ENCODE data around the gene CPVL.

Gene CPVL

DNA sequence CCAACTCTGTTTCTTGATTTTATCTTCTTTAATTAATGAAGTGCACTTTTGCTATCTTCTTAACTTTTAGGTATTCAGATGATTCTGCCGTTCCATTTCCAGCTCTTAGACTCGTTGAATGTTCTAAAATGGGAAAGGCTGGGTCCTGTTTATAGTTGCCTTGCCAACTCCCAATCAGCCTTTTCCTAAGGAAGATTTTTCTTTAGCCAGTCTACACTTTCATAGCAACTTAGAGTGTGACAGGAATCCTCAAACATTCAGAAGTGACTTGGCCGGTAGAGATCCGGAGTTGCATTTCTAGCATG lies 165.2 kb downstream of the CPVL start:
- Mint-ChIP-seq H3K27ac (peak overlapping the region in 2 of 3 experiments; percentile 23 to 24), H3K4me3 (no peak overlapping the region), H3K36me3 (ENCODE audit: low read depth) (peaks cover 3% of the 10 kb centered on the region), H3K9me3 (no peaks in the 10 kb centered on the region), H3K27me3 (ENCODE audit: low read depth) (no peaks in the 10 kb centered on the region), H3K4me1 (peaks cover 46% of the 10 kb centered on the region)
- no peak for TF ChIP-seq CTCF (IDR thresholded peaks at IDR 0.05; ENCODE audit: unreplicated experiment in 3 of 3)

- Mint-ChIP-seq H3K4me3 (no peak overlapping the region), H3K27ac (peak overlapping the region; percentile 4 to 24 (median 23)), H3K4me1 (peaks cover 41% of the 10 kb centered on the region), H3K9me3 (no peaks in the 10 kb centered on the region), H3K36me3 (ENCODE audit: low read depth) (peaks cover 4% of the 10 kb centered on the region), H3K27me3 (ENCODE audit: low read depth) (no peaks in the 10 kb centered on the region)
- TF ChIP-seq CTCF (IDR thresholded peaks at IDR 0.05; ENCODE audit: unreplicated experiment in 3 of 3) = no peak
These were observed 165.7 kb downstream of the CPVL start for GRCh38 chr7:28980451-28981160.

GRCh38 chr7:28979776-28980175 lies 166.6 kb downstream of the CPVL start:
- peak overlapping the region in 1 of 3 experiments; percentile 16 for H3K27ac Mint-ChIP-seq
- TF ChIP-seq CTCF (IDR thresholded peaks at IDR 0.05; ENCODE audit: unreplicated experiment in 3 of 3) = no peak
- H3K27me3 Mint-ChIP-seq (ENCODE audit: low read depth) = no peaks in the 10 kb centered on the region
- peaks cover 35% of the 10 kb centered on the region for H3K4me1 Mint-ChIP-seq
- H3K36me3 Mint-ChIP-seq (ENCODE audit: low read depth) = peaks cover 4% of the 10 kb centered on the region
- no peak overlapping the region for H3K4me3 Mint-ChIP-seq
- H3K9me3 Mint-ChIP-seq = peaks cover 4% of the 10 kb centered on the region

GRCh38 chr7:28977881-28978280 lies 168.5 kb downstream of the CPVL start:
- TF ChIP-seq CTCF (IDR thresholded peaks at IDR 0.05; ENCODE audit: unreplicated experiment in 3 of 3) = no peak
- peaks cover 7% of the 10 kb centered on the region for H3K27me3 Mint-ChIP-seq (ENCODE audit: low read depth)
- no peak overlapping the region for H3K4me3 Mint-ChIP-seq
- H3K4me1 Mint-ChIP-seq = peaks cover 22% of the 10 kb centered on the region
- H3K27ac Mint-ChIP-seq = no peak overlapping the region
- peaks cover 16% of the 10 kb centered on the region for H3K36me3 Mint-ChIP-seq (ENCODE audit: low read depth)
- peaks cover 15% of the 10 kb centered on the region for H3K9me3 Mint-ChIP-seq

DNA sequence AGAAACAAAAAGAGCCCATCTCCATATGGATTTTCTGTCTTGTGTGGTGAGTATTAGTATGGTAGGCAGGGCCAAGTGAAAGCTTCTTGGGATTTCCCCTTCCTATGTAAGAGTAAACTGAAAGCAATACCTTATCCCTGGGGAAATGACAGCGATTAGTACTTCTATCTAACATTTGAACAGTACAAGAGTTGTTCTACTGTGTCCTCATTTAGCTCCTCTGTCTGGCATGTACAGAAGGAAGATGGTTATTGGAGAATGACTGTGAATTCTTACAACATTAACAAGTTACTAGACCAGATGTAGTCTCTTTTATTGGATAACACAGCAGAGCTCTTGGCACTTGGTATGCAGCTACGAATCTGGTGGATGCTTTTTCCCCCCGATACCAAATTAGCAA lies 170.3 kb downstream of the CPVL start:
- Mint-ChIP-seq H3K27ac (no peak overlapping the region), H3K36me3 (ENCODE audit: low read depth) (peaks cover 23% of the 10 kb centered on the region), H3K27me3 (ENCODE audit: low read depth) (peaks cover 7% of the 10 kb centered on the region), H3K9me3 (peaks cover 22% of the 10 kb centered on the region), H3K4me3 (no peak overlapping the region), H3K4me1 (peaks cover 16% of the 10 kb centered on the region)
- TF ChIP-seq CTCF (IDR thresholded peaks at IDR 0.05; ENCODE audit: unreplicated experiment in 3 of 3) = no peak

DNA sequence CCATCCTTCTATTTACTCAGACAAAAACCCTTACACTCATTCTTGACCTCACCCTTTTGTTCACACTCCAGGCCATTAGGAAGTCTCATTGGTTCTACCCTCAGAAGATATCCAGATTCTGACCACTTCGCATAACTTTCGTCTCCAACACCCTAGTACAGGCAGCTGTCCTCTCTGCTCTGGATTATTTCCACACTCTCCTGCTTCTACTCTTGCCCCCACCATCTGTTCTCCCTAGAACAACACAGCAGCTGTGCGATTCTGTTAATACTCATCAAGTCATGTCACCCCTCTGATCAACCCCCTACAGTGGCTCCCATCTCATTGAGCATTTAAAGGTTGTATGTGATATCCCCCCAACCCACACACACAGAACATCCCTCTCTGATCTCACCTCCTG lies 172.7 kb downstream of the CPVL start:
- Mint-ChIP-seq H3K27me3 (ENCODE audit: low read depth) (peaks cover 7% of the 10 kb centered on the region), H3K36me3 (ENCODE audit: low read depth) (peaks cover 29% of the 10 kb centered on the region), H3K9me3 (peaks cover 26% of the 10 kb centered on the region), H3K4me1 (no peaks in the 10 kb centered on the region), H3K4me3 (no peak overlapping the region), H3K27ac (no peak overlapping the region)
- TF ChIP-seq CTCF (IDR thresholded peaks at IDR 0.05; ENCODE audit: unreplicated experiment in 3 of 3) = no peak

All from nephron (organoid).